Measurements from ENCODE around the gene UTS2R.

The UTS2R gene

GRCh38 chr17:82349287-82349701, 22.3 kb upstream of the UTS2R start:
- Histone ChIP-seq H3K27ac (replicated peaks) (no peak overlapping the region), H3K27me3 (ENCODE audit: insufficient read depth, poor library complexity, severe bottlenecking) (no peaks in the 10 kb centered on the region), H3K4me3 (replicated peaks; ENCODE audit: insufficient read depth, low read length) (no peak overlapping the region)
- TF ChIP-seq POLR2AphosphoS5 (IDR thresholded peaks at IDR 0.05; ENCODE audit: low read depth), result no peak
- no peak for TF ChIP-seq SPI1 (IDR thresholded peaks at IDR 0.05; ENCODE audit: borderline replicate concordance, low read depth)
- no peak for TF ChIP-seq GABPA (IDR thresholded peaks at IDR 0.05; ENCODE audit: low read depth)
- TF ChIP-seq, protein P1, sequence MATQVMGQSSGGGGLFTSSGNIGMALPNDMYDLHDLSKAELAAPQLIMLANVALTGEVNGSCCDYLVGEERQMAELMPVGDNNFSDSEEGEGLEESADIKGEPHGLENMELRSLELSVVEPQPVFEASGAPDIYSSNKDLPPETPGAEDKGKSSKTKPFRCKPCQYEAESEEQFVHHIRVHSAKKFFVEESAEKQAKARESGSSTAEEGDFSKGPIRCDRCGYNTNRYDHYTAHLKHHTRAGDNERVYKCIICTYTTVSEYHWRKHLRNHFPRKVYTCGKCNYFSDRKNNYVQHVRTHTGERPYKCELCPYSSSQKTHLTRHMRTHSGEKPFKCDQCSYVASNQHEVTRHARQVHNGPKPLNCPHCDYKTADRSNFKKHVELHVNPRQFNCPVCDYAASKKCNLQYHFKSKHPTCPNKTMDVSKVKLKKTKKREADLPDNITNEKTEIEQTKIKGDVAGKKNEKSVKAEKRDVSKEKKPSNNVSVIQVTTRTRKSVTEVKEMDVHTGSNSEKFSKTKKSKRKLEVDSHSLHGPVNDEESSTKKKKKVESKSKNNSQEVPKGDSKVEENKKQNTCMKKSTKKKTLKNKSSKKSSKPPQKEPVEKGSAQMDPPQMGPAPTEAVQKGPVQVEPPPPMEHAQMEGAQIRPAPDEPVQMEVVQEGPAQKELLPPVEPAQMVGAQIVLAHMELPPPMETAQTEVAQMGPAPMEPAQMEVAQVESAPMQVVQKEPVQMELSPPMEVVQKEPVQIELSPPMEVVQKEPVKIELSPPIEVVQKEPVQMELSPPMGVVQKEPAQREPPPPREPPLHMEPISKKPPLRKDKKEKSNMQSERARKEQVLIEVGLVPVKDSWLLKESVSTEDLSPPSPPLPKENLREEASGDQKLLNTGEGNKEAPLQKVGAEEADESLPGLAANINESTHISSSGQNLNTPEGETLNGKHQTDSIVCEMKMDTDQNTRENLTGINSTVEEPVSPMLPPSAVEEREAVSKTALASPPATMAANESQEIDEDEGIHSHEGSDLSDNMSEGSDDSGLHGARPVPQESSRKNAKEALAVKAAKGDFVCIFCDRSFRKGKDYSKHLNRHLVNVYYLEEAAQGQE (IDR thresholded peaks at IDR 0.05; ENCODE audit: insufficient replicate concordance, low read depth), result no peak
- TF ChIP-seq CTCF (IDR thresholded peaks at IDR 0.05; ENCODE audit: insufficient read depth, low read length), result no peak
- DNase-seq (ENCODE audit: low read depth in 1 of 2, low spot score in 1 of 2), result no peak

DNA sequence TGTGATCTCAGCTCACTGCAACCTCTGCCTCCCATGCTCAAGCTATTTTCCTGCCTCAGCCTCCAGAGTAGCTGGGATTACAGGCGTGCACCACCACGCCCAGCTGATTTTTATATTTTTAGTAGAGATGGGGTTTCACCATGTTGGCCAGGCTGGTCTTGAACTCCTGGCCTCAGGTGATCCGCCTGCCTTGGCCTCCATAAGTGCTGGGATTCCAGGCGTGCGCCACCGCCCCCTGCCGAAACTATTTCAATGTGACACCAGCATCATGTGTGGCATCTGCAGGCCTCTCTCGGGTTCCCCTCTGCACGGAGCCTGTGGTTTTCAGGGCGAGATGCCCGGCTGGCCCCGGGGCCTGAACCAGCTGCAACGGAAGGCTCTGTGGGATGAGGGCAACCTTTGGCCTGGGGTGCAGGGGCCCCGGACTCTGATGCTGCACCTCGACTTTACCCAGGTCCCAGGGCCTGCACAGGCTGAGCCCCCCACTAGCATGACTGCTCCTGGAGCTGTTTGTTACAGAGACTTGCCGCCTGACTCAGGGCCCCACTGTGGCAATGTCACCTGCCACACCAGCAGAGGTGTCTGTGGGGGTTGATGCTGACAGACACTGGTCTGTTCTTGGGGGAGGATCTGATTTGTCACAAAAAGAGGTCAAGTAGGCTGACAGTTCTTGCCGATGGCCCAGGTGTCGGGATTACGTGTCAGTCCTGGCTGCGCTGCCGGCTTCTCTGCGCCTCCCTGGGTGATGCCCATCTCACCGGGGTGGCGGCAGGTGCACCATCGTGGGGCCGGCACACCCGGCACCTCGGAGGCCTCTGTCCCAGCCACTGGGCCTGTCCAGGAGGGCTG, 21.2 kb upstream of the UTS2R start:
- Histone ChIP-seq H3K27ac (replicated peaks) (no peak overlapping the region), H3K4me3 (replicated peaks; ENCODE audit: insufficient read depth, low read length) (no peak overlapping the region)

DNA sequence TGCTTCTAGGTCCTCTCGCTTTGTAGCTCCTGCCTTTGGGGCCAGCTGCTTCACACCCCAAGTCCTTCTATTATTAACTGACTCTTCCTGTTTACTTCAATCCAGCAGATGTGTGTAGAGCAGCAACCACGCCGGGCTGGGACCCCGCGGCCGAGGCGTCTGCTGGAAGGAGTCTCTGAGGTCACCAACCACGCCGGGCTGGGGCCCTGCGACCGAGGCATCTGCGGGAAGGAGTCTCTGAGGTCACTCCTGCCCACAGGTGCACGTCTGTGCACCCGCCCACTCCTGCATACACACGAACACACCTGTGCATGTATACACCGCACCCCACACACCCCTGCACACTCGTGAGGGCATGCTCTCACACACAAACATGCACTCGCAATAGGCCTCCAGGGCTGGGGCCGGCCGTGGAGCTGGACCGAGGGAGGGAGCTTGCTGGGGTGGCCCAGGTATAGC, 20.3 kb upstream of the UTS2R start:
- Histone ChIP-seq H3K4me3 (replicated peaks; ENCODE audit: insufficient read depth, low read length) (no peak overlapping the region), H3K27ac (replicated peaks) (no peak overlapping the region), H3K27me3 (ENCODE audit: insufficient read depth, poor library complexity, severe bottlenecking) (no peaks in the 10 kb centered on the region)
- DNase-seq (ENCODE audit: low read depth in 1 of 2, low spot score in 1 of 2), result no peak
- no peak for TF ChIP-seq POLR2AphosphoS5 (IDR thresholded peaks at IDR 0.05; ENCODE audit: low read depth)
- no peak for TF ChIP-seq GABPA (IDR thresholded peaks at IDR 0.05; ENCODE audit: low read depth)
- TF ChIP-seq SPI1 (IDR thresholded peaks at IDR 0.05; ENCODE audit: borderline replicate concordance, low read depth), result no peak
- no peak for TF ChIP-seq CTCF (IDR thresholded peaks at IDR 0.05; ENCODE audit: insufficient read depth, low read length)
- TF ChIP-seq, protein P1 (IDR thresholded peaks at IDR 0.05; ENCODE audit: insufficient replicate concordance, low read depth), result no peak

More for the DNA sequence above, 21.2 kb upstream of the UTS2R start:
- no peaks in the 10 kb centered on the region for H3K27me3 ChIP-seq (ENCODE audit: insufficient read depth, poor library complexity, severe bottlenecking)
- TF ChIP-seq GABPA (IDR thresholded peaks at IDR 0.05; ENCODE audit: low read depth) (no peak), POLR2AphosphoS5 (IDR thresholded peaks at IDR 0.05; ENCODE audit: low read depth) (no peak), SPI1 (IDR thresholded peaks at IDR 0.05; ENCODE audit: borderline replicate concordance, low read depth) (no peak), CTCF (IDR thresholded peaks at IDR 0.05; ENCODE audit: insufficient read depth, low read length) (peak; percentile 7)
- TF ChIP-seq, protein P1 (IDR thresholded peaks at IDR 0.05; ENCODE audit: insufficient replicate concordance, low read depth), result peak; percentile 24
- peak; percentile 50 to 89 for DNase-seq (ENCODE audit: low read depth in 1 of 2, low spot score in 1 of 2)

Measured in HL-60 (cell line).